ENCODE data around the gene MT1HL1. TPM values are rescaled to one million over a fixed set of nuclear protein-coding genes. Genes with fewer than 3 reads are reported as not detected.

Gene MT1HL1
- total and polyA plus RNA-seq, 2 of the 8 experiments (the other 6 are each of a cell fraction or from before 2014, with no cell fraction given), result not detected

GRCh38 chr1:237012788-237013383, 8.6 kb upstream of the MT1HL1 start (continued):
- TF ChIP-seq, protein P1, sequence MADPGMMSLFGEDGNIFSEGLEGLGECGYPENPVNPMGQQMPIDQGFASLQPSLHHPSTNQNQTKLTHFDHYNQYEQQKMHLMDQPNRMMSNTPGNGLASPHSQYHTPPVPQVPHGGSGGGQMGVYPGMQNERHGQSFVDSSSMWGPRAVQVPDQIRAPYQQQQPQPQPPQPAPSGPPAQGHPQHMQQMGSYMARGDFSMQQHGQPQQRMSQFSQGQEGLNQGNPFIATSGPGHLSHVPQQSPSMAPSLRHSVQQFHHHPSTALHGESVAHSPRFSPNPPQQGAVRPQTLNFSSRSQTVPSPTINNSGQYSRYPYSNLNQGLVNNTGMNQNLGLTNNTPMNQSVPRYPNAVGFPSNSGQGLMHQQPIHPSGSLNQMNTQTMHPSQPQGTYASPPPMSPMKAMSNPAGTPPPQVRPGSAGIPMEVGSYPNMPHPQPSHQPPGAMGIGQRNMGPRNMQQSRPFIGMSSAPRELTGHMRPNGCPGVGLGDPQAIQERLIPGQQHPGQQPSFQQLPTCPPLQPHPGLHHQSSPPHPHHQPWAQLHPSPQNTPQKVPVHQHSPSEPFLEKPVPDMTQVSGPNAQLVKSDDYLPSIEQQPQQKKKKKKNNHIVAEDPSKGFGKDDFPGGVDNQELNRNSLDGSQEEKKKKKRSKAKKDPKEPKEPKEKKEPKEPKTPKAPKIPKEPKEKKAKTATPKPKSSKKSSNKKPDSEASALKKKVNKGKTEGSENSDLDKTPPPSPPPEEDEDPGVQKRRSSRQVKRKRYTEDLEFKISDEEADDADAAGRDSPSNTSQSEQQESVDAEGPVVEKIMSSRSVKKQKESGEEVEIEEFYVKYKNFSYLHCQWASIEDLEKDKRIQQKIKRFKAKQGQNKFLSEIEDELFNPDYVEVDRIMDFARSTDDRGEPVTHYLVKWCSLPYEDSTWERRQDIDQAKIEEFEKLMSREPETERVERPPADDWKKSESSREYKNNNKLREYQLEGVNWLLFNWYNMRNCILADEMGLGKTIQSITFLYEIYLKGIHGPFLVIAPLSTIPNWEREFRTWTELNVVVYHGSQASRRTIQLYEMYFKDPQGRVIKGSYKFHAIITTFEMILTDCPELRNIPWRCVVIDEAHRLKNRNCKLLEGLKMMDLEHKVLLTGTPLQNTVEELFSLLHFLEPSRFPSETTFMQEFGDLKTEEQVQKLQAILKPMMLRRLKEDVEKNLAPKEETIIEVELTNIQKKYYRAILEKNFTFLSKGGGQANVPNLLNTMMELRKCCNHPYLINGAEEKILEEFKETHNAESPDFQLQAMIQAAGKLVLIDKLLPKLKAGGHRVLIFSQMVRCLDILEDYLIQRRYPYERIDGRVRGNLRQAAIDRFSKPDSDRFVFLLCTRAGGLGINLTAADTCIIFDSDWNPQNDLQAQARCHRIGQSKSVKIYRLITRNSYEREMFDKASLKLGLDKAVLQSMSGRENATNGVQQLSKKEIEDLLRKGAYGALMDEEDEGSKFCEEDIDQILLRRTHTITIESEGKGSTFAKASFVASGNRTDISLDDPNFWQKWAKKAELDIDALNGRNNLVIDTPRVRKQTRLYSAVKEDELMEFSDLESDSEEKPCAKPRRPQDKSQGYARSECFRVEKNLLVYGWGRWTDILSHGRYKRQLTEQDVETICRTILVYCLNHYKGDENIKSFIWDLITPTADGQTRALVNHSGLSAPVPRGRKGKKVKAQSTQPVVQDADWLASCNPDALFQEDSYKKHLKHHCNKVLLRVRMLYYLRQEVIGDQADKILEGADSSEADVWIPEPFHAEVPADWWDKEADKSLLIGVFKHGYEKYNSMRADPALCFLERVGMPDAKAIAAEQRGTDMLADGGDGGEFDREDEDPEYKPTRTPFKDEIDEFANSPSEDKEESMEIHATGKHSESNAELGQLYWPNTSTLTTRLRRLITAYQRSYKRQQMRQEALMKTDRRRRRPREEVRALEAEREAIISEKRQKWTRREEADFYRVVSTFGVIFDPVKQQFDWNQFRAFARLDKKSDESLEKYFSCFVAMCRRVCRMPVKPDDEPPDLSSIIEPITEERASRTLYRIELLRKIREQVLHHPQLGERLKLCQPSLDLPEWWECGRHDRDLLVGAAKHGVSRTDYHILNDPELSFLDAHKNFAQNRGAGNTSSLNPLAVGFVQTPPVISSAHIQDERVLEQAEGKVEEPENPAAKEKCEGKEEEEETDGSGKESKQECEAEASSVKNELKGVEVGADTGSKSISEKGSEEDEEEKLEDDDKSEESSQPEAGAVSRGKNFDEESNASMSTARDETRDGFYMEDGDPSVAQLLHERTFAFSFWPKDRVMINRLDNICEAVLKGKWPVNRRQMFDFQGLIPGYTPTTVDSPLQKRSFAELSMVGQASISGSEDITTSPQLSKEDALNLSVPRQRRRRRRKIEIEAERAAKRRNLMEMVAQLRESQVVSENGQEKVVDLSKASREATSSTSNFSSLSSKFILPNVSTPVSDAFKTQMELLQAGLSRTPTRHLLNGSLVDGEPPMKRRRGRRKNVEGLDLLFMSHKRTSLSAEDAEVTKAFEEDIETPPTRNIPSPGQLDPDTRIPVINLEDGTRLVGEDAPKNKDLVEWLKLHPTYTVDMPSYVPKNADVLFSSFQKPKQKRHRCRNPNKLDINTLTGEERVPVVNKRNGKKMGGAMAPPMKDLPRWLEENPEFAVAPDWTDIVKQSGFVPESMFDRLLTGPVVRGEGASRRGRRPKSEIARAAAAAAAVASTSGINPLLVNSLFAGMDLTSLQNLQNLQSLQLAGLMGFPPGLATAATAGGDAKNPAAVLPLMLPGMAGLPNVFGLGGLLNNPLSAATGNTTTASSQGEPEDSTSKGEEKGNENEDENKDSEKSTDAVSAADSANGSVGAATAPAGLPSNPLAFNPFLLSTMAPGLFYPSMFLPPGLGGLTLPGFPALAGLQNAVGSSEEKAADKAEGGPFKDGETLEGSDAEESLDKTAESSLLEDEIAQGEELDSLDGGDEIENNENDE (IDR thresholded peaks at IDR 0.05; ENCODE audit: insufficient replicate concordance, low read length), result no peak
- TF ChIP-seq CBX5 (IDR thresholded peaks at IDR 0.05; ENCODE audit: low read depth, low read length) (no peak), TAF7 (optimal IDR thresholded peaks at IDR 0.05; ENCODE audit: borderline replicate concordance, low read depth, low read length) (no peak), POLR2AphosphoS5 (IDR thresholded peaks at IDR 0.05; ENCODE audit: low read depth, low read length) (no peak)
